Spleen (tissue), 7 donors: ENCODE measurements around the gene PRR23E.

Experiments used
- CTCF ChIP-seq, 11 experiments: fragments of 200-600 bp in 7 of 11; fragments of 450-650 bp in 4 of 11; sonication (generic) in 4 of 11; IDR thresholded peaks in 8 of 11; conservative IDR thresholded peaks in 3 of 11; 1 replicate in 7 of 11; 2 replicates in 4 of 11; pipeline versions ENCODE4 v1.4.0 to v1.8.0; 2016 to 2021; ENCODE audit warnings: antibody characterized with exemption in 11 of 11, inconsistent platforms in 4 of 11, mild to moderate bottlenecking in 1 of 11
- POLR2A ChIP-seq, 3 donors: fragments of 450-650 bp; IDR thresholded peaks; one replicate each; pipeline ENCODE4 v1.5.1; 2017; ENCODE audit warnings: antibody characterized with exemption in 3 of 3, mild to moderate bottlenecking in 1 of 3
- POLR2AphosphoS5 ChIP-seq, 3 donors: sonication (generic); formaldehyde crosslinking; IDR thresholded peaks; one replicate each; pipeline ENCODE4 v1.5.1; 2017; ENCODE audit warnings: antibody characterized with exemption in 3 of 3
- donor health status: DM: no; HTN: no; CAD: no; lungs with moderate emphysema.
- donor health status: DM: no; HTN: no; CAD: no.
- donor health status: DM: no; HTN: no; CAD: no.

DNA sequence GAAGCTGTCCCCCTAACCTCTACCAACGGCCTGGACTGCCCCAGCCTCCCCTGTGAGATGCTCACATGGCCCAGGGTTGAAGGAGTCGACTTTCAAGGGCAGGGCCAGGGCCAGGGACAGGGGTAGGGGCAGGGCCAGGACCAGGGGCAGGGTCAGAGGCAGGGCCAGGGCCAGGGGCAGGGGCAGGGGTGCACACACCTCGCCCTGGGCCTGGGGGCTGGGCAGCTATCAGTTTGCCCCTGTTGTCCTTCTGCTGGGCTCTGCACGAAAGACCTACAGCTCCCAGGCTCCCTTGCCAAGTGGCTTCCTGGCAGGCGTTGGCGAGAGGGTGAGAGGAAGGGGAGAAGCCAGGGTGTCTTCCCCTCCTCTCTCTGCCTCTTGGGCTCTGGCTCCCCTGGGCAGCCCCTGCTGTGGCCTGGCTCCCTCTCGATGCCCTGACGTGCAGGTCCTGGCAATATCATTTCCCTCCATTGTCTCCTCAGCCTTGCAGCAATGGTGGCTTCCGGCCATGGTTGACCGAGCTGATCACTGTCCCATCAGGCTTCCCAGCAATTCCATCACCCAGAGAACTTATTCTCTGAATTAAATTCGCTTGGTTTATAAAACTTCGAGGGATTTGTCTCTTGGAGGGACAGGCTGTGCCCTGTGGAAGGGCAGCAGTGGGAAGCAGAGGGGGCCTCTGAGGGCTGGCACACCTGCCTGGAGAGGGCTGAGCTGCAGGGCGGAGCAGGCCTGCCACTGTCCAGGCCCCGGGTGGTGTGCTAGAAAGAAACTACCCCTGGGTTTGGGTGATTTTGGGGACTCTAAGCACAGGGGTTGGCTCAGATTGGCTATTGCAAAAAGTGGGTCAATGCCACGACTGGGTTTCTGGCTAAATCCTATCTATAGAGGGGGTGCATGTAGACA lies 13.9 kb downstream of the PRR23E start:
- no peak for TF ChIP-seq POLR2A (IDR thresholded peaks at IDR 0.05)
- TF ChIP-seq CTCF (IDR thresholded peaks at IDR 0.05 in 8 of 11, conservative IDR thresholded peaks at IDR 0.05 in 3 of 11) = no peak
- TF ChIP-seq POLR2AphosphoS5 (IDR thresholded peaks at IDR 0.05) = peak in 2 of 3 donors; percentile 53 to 67
